Prostate gland (tissue), 2 donors: ENCODE data around the gene TBC1D5.

Experiments
- CTCF ChIP-seq, 4 experiments: fragments of 200-600 bp in 2 of 4; fragments of 450-650 bp in 2 of 4; sonication (generic) in 2 of 4; IDR thresholded peaks; 1 replicate in 3 of 4; 2 replicates in 1 of 4; pipeline ENCODE4 v1.5.1; 2016 to 2019; ENCODE audit warnings: antibody characterized with exemption in 4 of 4, mild to moderate bottlenecking in 2 of 4, moderate library complexity in 2 of 4
- POLR2A ChIP-seq: fragments of 450-650 bp; IDR thresholded peaks from one replicate; pipeline ENCODE4 v1.6.1; 2016; ENCODE audit warnings: antibody characterized with exemption, mild to moderate bottlenecking
- POLR2AphosphoS5 ChIP-seq: sonication (generic); formaldehyde crosslinking; IDR thresholded peaks from one replicate; pipeline ENCODE4 v1.6.1; 2017; ENCODE audit warnings: antibody characterized with exemption

- no peak for TF ChIP-seq CTCF (IDR thresholded peaks at IDR 0.05)
- TF ChIP-seq POLR2AphosphoS5: no peak
- no peak for TF ChIP-seq POLR2A
Observed at GRCh38 chr3:17357035-17357710, 385.3 kb downstream of the TBC1D5 start.
